ENCODE results near the gene TSPAN5. TPM values are rescaled to one million over a fixed set of nuclear protein-coding genes. Genes with fewer than 3 reads are reported as not detected.

TSPAN5 gene
- total RNA-seq, 1 donor from 2014 or later: 14.7 TPM

- Mint-ChIP-seq H3K4me3 (no peak overlapping the region), H3K9me3 (peaks cover 25% of the 10 kb centered on the region), H3K36me3 (peaks cover 10% of the 10 kb centered on the region), H3K4me1 (no peaks in the 10 kb centered on the region), H3K27me3 (ENCODE audit: low read depth) (no peaks in the 10 kb centered on the region), H3K27ac (no peak overlapping the region)
- DNase-seq (ENCODE audit: low spot score in 2 of 2, unreplicated experiment in 2 of 2): no peak
- no peak for TF ChIP-seq CTCF (IDR thresholded peaks at IDR 0.05; ENCODE audit: unreplicated experiment)
Observed at GRCh38 chr4:98430708-98431403, 227.6 kb downstream of the TSPAN5 start.

- Mint-ChIP-seq H3K9me3 (peaks cover 39% of the 10 kb centered on the region), H3K27me3 (ENCODE audit: low read depth) (no peaks in the 10 kb centered on the region), H3K4me3 (no peak overlapping the region), H3K36me3 (peaks cover 46% of the 10 kb centered on the region), H3K4me1 (no peaks in the 10 kb centered on the region), H3K27ac (no peak overlapping the region)
- no peak for DNase-seq (ENCODE audit: low spot score in 2 of 2, unreplicated experiment in 2 of 2)
- no peak for TF ChIP-seq CTCF (IDR thresholded peaks at IDR 0.05; ENCODE audit: unreplicated experiment)
Observed at GRCh38 chr4:98423009-98423408, 235.4 kb downstream of the TSPAN5 start.

- H3K4me1 Mint-ChIP-seq: no peaks in the 10 kb centered on the region
- H3K27me3 Mint-ChIP-seq (ENCODE audit: low read depth): no peaks in the 10 kb centered on the region
- no peak overlapping the region for H3K27ac Mint-ChIP-seq
- H3K4me3 Mint-ChIP-seq: no peak overlapping the region
- H3K36me3 Mint-ChIP-seq: peaks cover 42% of the 10 kb centered on the region
- TF ChIP-seq CTCF (IDR thresholded peaks at IDR 0.05; ENCODE audit: unreplicated experiment): no peak
- DNase-seq (ENCODE audit: low spot score in 2 of 2, unreplicated experiment in 2 of 2): no peak
- H3K9me3 Mint-ChIP-seq: peaks cover 21% of the 10 kb centered on the region
Observed at GRCh38 chr4:98421111-98421510, 237.3 kb downstream of the TSPAN5 start.

Measured in mesothelial cell of epicardium (in vitro differentiated cells).